Keratinocyte (primary cell): Measurements from ENCODE around the gene F12.

Experiments
- CTCF ChIP-seq, 3 experiments: IDR thresholded peaks in 1 of 3; conservative IDR thresholded peaks in 1 of 3; optimal IDR thresholded peaks in 1 of 3; 2 replicates in 2 of 3; 3 replicates in 1 of 3; pipeline versions ENCODE3 to v1.5.1; 2011; ENCODE audit warnings: low read length in 3 of 3, mild to moderate bottlenecking in 3 of 3, moderate library complexity in 2 of 3, control low read depth in 1 of 3, inconsistent platforms in 1 of 3; ENCODE audit not compliant: insufficient read depth in 2 of 3; ENCODE audit errors: extremely low read depth in 1 of 3
- EZH2 ChIP-seq: IDR thresholded peaks from one replicate; pipeline ENCODE4 v1.6.1; 2012; ENCODE audit warnings: inconsistent platforms, mild to moderate bottlenecking, low read length, moderate library complexity

GRCh38 chr5:177434942-177435738 is 25.8 kb upstream of the F12 start:
- TF ChIP-seq CTCF (optimal IDR thresholded peaks at IDR 0.05 in 1 of 3, IDR thresholded peaks at IDR 0.05 in 1 of 3, conservative IDR thresholded peaks at IDR 0.05 in 1 of 3; ENCODE audit: extremely low read depth in 1 of 3, insufficient read depth in 2 of 3, low read length in 3 of 3) (no peak), EZH2 (no peak)
